OCI-LY3 (cell line): ENCODE results near the gene CD59.

ENCODE experiments used
- H2AFZ ChIP-seq: fragments of 200-600, 300-600 bp; shearing (Covaris generic); 2 replicates; pipeline ENCODE4 v1.6.0; 2014; ENCODE audit warnings: antibody characterized with exemption, low read depth, low read length
- H3K27ac ChIP-seq: fragments of 200-600, 300-600 bp; sonication (generic); 2 replicates; pipeline ENCODE4 v1.5.1; 2014; ENCODE audit warnings: mild to moderate bottlenecking, low read length, moderate library complexity, mixed read lengths
- H3K27me3 ChIP-seq: fragments of 200-600, 300-600 bp; sonication (generic); 2 replicates; pipeline ENCODE4 v1.6.1; 2014; ENCODE audit warnings: low read depth, low read length, mixed read lengths
- H3K36me3 ChIP-seq: fragments of 200-600, 300-600 bp; sonication (generic); replicated peaks from 2 replicates; pipeline ENCODE3; 2014; ENCODE audit warnings: low read depth, low read length, mixed read lengths
- H3K4me1 ChIP-seq: fragments of 300-600, 200-600 bp; sonication (generic); 2 replicates; pipeline ENCODE4 v1.6.1; 2014; ENCODE audit warnings: low read length, mixed read lengths
- H3K4me2 ChIP-seq: fragments of 200-600, 300-600 bp; sonication (generic); 2 replicates; pipeline ENCODE4 v1.6.1; 2014; ENCODE audit warnings: low read length, mixed read lengths
- H3K4me3 ChIP-seq: fragments of 300-600, 200-600 bp; sonication (generic); 2 replicates; pipeline ENCODE4 v1.5.1; 2014; ENCODE audit warnings: antibody characterized with exemption, mild to moderate bottlenecking, low read length, moderate library complexity
- H3K79me2 ChIP-seq: fragments of 300-600, 200-600 bp; shearing (Covaris generic); 2 replicates; pipeline ENCODE4 v1.6.1; 2014; ENCODE audit warnings: mild to moderate bottlenecking, low read length, mixed read lengths
- H3K9ac ChIP-seq: fragments of 300-600, 200-600 bp; shearing (Covaris generic); 2 replicates; pipeline ENCODE4 v1.6.0; 2014; ENCODE audit warnings: mild to moderate bottlenecking, low read length, moderate library complexity
- H3K9me3 ChIP-seq: fragments of 200-600, 300-600 bp; shearing (Covaris generic); 2 replicates; pipeline ENCODE4 v1.6.1; 2014; ENCODE audit warnings: low read length, mixed read lengths; ENCODE audit not compliant: insufficient read depth
- H4K20me1 ChIP-seq: fragments of 200-600, 300-600 bp; sonication (generic); 2 replicates; pipeline ENCODE4 v1.6.1; 2016; ENCODE audit warnings: low read length, mixed read lengths; ENCODE audit not compliant: insufficient read depth
- EZH2phosphoT487 ChIP-seq: fragments of 200-600 bp; shearing (Covaris generic); IDR thresholded peaks from 2 replicates; pipeline ENCODE4 v1.6.1; 2018; ENCODE audit warnings: antibody characterized with exemption, mixed run types, low read depth
- TF ChIP-seq, protein P1 (sequence below): fragments of 200-600, 300-600 bp; sonication (generic); IDR thresholded peaks from 2 replicates; pipeline ENCODE4 v1.5.1; 2014; ENCODE audit warnings: antibody characterized with exemption, low read length, low read depth

CD59 gene

DNA sequence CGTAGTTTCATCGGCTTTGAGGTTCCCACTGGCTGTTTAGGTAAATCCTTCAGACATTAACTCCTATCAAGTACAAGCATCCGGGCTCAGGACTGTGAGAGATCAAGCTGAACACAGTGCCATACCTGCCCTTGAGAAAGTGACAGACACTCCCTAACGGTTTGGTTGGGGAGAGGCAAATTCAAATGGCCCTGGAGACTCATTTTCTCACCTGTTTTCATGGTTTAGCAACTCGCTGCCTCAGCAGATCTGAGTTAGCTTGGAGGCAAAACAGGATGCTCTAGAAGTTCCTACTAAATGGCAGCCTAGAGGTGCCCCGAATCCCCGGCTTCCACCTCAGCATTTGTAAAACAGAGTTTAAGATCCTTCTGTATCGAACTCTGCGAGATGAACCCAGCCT lies 41.7 kb upstream of the CD59 start:
- H3K4me3 ChIP-seq, result no peak overlapping the region
- H3K79me2 ChIP-seq, result peaks cover 10% of the 10 kb centered on the region
- peaks cover 8% of the 10 kb centered on the region; the same call in 1 of the 2 replicates for H4K20me1 ChIP-seq
- TF ChIP-seq EZH2phosphoT487, result no peak
- TF ChIP-seq, protein P1, sequence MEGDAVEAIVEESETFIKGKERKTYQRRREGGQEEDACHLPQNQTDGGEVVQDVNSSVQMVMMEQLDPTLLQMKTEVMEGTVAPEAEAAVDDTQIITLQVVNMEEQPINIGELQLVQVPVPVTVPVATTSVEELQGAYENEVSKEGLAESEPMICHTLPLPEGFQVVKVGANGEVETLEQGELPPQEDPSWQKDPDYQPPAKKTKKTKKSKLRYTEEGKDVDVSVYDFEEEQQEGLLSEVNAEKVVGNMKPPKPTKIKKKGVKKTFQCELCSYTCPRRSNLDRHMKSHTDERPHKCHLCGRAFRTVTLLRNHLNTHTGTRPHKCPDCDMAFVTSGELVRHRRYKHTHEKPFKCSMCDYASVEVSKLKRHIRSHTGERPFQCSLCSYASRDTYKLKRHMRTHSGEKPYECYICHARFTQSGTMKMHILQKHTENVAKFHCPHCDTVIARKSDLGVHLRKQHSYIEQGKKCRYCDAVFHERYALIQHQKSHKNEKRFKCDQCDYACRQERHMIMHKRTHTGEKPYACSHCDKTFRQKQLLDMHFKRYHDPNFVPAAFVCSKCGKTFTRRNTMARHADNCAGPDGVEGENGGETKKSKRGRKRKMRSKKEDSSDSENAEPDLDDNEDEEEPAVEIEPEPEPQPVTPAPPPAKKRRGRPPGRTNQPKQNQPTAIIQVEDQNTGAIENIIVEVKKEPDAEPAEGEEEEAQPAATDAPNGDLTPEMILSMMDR, result no peak
- no peak overlapping the region for H3K27ac ChIP-seq
- H3K4me1 ChIP-seq, result peaks cover 26% of the 10 kb centered on the region
- no peak overlapping the region for H3K9ac ChIP-seq
- H3K27me3 ChIP-seq, result peaks cover 23% of the 10 kb centered on the region
- no peak overlapping the region for H3K4me2 ChIP-seq
- no peaks in the 10 kb centered on the region for H3K36me3 ChIP-seq
- H2AFZ ChIP-seq, result no peak overlapping the region
- H3K9me3 ChIP-seq, result no peaks in the 10 kb centered on the region

DNA sequence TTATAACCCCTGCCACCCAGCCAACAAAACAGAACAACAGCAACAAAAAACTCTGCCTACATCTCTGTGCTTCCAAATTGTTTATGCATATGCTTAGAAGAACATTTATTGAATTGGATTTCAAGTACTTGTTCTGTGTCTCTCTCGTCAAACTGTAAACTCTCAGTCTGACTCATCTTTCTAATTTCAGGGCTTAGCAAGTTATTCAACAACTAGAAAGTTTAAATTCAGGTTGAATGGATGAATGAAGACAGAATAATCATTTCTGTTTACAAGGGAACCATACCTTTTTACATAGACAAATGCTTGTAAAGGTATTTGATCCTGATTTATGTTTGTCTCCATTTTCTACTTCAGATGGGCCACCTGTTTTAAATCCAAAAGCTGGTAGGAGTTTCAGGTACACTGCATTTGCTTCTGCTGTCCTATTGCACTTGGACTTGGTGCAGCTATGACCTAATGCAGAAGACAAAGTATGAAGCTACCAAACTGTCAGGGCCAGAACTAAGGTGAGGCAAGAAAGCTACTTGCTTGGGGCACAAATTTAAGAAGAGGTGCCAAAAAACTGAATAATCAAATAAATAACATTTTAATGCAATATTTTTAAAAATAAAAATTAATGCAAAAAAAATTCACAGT lies 39.7 kb upstream of the CD59 start:
- Histone ChIP-seq H3K27ac (no peak overlapping the region), H4K20me1 (peaks cover 21% of the 10 kb centered on the region), H3K9ac (no peak overlapping the region), H3K27me3 (peaks cover 23% of the 10 kb centered on the region), H3K9me3 (no peaks in the 10 kb centered on the region), H2AFZ (no peak overlapping the region), H3K79me2 (peaks cover 22% of the 10 kb centered on the region), H3K4me3 (peak overlapping the region; percentile 95), H3K4me1 (peaks cover 38% of the 10 kb centered on the region), H3K4me2 (peak overlapping the region; percentile 100), H3K36me3 (no peaks in the 10 kb centered on the region)
- TF ChIP-seq, protein P1, result no peak
- TF ChIP-seq EZH2phosphoT487, result no peak

DNA sequence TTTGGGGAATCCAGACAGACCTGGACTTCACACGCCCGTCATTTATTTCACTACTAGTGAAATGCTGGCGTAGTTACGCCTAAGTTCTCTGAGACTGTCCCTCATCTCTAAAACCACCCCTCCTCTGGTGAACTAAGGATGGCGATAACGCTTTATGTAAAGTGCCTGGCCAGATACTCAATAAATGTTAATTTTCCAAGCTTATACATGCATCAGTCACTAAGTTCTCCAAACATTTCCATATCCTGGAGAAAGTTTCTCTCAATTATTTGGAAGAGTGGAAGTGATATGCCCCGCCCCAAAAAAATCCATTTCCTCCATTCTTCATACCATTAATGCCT lies 39.2 kb upstream of the CD59 start:
- H3K9ac ChIP-seq, result peak overlapping the region; percentile 59
- no peaks in the 10 kb centered on the region for H3K9me3 ChIP-seq
- peaks cover 21% of the 10 kb centered on the region for H4K20me1 ChIP-seq
- peaks cover 38% of the 10 kb centered on the region for H3K4me1 ChIP-seq
- peak overlapping the region; percentile 95 for H3K4me3 ChIP-seq
- H2AFZ ChIP-seq, result no peak overlapping the region
- H3K79me2 ChIP-seq, result peaks cover 22% of the 10 kb centered on the region
- no peak for TF ChIP-seq EZH2phosphoT487
- TF ChIP-seq, protein P1, result no peak
- H3K27ac ChIP-seq, result no peak overlapping the region
- H3K36me3 ChIP-seq, result no peaks in the 10 kb centered on the region
- peaks cover 22% of the 10 kb centered on the region for H3K27me3 ChIP-seq
- peak overlapping the region; percentile 100 for H3K4me2 ChIP-seq

DNA sequence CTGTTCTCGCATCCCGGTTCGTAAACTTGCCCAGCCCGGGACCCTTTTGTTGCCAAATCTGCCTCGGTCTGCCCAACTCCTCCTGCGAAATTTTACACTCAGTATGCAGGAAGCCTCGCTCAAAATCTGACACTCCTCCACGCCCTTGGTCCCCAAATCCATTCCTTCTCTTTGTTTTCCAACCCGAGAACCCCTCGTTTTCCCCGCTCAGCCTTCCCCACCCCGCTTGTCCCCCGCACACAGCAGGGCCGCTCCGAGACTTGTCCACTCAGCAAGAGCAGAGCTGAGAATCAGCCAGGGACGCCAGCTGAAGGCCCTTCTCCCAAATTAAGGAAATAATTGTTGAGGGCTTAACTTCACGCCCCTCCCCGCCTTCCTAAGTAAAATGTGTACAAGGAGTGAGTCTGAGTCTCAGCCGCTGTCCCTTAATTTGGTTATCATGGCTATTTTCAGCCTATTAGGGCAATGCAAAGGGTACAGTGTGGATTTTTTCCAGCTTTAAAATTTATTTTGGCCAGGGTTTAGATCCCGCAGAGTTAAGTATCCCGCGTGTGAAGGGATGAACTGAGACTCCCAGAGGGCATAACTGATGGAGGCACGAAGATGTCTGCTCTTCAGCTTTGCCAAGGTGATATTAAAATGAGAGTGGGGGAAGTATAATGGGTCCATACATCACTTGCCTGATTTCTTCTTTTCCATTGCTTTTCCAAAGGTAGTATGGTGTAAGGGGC lies 38.7 kb upstream of the CD59 start:
- Histone ChIP-seq H3K9me3 (no peaks in the 10 kb centered on the region), H3K9ac (peak overlapping the region; percentile 59), H3K4me2 (peak overlapping the region; percentile 100), H3K27me3 (peaks cover 16% of the 10 kb centered on the region), H4K20me1 (peaks cover 21% of the 10 kb centered on the region), H3K27ac (no peak overlapping the region), H3K36me3 (peaks cover 4% of the 10 kb centered on the region), H3K79me2 (peaks cover 22% of the 10 kb centered on the region), H3K4me3 (peak overlapping the region; percentile 95), H3K4me1 (peaks cover 38% of the 10 kb centered on the region), H2AFZ (peak overlapping the region; percentile 12; the same call in 1 of the 2 replicates)
- TF ChIP-seq, protein P1, result no peak
- no peak for TF ChIP-seq EZH2phosphoT487
